GM19467 (cell line): ENCODE results near the gene CLPX.
"Not testable (repeated sequence)": the region's sequence is repeated elsewhere in the genome, so short reads cannot be mapped to it uniquely, and the experiment has no call there.

ENCODE experiments used
- ATAC-seq: cut with Tn5 transposase; IDR thresholded peaks from one replicate; pipeline ENCODE4 v1.9.1; 2021; ENCODE audit warnings: mild to moderate bottlenecking, moderate library complexity; ENCODE audit not compliant: unreplicated experiment

The CLPX gene

GRCh38 chr15:65184868-65185717, at the start of gene CLPX:
Gene CLPX (minus strand): TSS chr15:65185342. CDS start chr15:65185153, 189 bp downstream.
- peak; percentile 77 for ATAC-seq

GRCh38 chr15:65233696-65234095, 48.6 kb upstream of the CLPX start:
- no peak for ATAC-seq

- no peak for ATAC-seq
Observed at GRCh38 chr15:65232520-65232919, 47.4 kb upstream of the CLPX start.

DNA sequence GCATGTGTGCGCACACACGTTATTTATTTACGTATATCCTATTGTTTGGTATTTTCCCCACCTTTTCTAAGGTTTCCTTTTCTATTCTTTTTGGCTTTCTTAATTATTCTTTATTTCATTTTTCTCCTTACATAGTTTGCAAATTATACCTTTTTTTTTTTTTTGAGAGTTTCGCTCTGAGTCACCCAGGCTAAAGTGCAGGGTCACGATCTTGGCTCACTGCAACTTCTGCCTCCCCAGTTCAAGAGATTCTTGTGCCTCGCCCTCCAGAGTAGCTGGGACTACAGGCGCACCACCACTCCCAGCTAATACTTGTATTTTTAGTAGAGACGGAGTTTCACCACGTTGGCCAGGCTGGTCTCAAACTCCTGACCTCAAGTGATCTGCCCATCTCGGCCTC, 46.2 kb upstream of the CLPX start:
- ATAC-seq, result no peak

DNA sequence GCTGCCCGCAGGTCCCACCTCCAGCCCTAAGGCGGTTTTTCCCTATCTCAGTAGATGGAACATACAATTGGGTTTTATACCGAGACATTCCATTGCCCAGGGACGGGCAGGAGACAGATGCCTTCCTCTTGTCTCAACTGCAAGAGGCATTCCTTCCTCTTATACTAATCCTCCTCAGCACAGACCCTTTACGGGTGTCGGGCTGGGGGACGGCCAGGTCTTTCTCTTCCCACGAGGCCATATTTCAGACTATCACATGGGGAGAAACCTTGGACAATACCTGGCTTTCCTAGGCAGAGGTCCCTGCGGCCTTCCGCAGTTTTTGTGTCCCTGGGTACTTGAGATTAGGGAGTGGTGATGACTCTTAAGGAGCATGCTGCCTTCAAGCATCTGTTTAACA, 41.8 kb upstream of the CLPX start:
- ATAC-seq, result not testable (repeated sequence)

DNA sequence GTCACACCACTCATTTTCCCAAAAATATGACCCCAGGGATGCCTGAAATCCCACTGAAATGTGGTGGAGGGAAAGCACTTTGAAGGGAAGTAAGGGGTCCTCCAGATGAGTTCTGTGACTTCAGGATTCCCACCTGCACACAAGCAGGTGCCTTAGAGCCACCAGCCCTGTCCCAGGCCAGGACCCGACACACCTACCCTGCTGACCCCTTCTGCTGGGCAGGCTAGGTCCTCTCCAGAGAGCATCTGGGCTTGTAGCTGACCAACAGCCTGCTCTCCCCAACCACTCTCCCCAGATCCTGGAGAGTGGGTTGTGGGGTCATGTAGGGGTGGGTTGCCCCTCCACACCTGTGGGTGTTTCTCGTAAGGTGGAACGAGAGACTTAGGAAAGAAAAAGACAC, 41.1 kb upstream of the CLPX start:
- no peak for ATAC-seq

GRCh38 chr15:65223996-65224395, 38.9 kb upstream of the CLPX start:
- no peak for ATAC-seq

GRCh38 chr15:65222891-65223290, 37.7 kb upstream of the CLPX start:
- ATAC-seq, result no peak

- no peak for ATAC-seq
Observed at GRCh38 chr15:65221697-65222096, 36.6 kb upstream of the CLPX start.

DNA sequence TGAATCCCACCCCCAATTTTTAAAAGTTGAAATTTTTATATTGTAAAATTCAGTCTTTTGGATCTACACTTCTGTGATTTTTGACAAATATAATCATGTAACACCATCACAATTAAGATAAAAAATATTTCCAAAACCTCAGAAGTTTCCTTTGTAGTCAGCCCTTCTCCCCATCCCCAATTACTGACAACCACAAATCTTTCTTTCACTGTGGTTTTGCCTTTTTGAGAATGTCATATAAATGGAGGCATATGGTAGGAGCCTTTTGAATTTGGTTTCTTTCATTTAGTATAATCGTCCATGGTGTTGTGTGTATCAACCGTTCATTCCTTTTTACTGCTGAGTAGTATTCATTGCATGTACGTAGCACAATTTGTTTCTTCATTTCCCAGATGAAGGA, 34.0 kb upstream of the CLPX start:
- no peak for ATAC-seq

DNA sequence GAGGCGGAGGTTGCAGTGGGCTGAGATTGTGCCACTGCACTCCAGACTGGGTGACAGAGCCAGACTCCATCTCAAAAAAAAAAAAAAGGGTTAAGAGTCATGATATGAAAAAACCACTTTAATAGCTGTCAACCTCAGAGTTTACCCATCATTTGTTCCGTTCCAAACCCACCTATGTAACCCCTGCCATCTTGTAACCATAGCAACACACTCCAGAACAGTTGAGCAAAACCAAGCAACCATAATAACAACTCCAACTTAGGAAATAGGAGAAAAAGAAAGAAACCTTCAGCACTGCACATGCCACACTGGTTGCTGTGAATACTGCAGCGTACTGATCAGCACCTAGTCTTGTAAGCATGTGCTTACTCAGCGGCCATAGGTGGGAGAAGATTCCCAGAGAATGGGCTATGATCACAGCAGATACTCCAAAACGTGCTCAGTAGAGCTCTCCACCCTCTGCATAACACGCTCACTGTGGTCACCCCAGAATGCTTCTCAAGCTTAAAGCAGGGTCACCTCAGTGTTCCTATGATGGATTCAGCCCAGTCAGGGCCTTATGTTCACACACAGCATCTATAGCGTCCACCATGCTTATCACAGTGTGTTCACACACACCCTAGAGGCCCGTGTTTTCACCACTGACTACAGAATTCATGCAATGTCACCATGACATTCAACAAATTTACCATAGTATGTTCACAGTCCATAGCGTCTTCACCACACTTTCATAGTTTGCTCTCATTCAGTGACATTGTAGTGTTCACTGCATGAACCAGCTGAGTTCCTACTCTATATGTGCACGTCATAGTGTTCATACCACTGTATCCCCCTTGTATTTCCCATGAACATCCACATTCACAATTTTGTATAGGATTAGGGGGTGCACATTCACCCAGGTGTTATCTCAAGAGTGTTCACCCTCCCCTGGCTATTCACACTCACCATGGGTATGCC, 32.7 kb upstream of the CLPX start:
- ATAC-seq, result no peak

- ATAC-seq, result no peak
Observed at GRCh38 chr15:65215496-65215895, 30.4 kb upstream of the CLPX start.

DNA sequence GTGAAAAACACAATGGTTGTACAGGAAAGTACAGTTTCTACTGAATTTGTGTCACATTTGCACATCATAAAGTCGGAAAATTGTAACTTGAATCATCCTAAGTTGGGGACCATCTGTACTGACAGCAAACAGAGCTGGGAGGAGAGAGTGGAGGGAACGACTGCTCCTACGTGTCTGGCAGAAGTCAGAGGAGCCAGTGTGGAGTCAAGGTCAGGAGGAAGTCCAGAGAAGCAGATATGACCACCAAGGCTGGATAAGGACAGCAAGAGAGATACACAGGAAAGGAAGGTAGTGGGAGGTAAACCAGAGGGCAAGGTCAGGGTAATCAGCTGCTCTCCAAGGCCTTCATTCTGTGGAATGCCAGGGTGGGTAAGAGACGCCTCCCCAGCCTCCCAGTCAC, 28.9 kb upstream of the CLPX start:
- ATAC-seq, result no peak

- ATAC-seq, result no peak
Observed at GRCh38 chr15:65213241-65213640, 28.1 kb upstream of the CLPX start.

DNA sequence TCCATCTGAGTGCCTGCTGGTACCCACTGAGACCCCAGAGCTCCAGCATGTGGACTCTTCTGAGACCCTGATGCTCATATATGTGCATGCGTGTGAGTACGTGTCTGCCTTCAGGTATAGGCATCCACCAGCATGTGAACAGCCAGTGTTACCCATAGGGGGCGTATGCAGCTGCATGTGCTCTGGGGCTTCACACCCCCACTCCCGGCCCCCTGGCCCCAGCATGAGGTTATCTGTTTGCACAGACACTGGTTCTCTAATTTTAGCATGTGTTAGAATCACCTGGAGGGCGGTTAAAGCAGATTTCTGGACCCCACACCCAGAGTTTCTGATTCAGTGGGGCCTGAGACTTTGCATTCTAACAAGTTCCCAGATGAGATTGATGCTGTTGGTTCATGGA, 27.0 kb upstream of the CLPX start:
- ATAC-seq, result no peak

DNA sequence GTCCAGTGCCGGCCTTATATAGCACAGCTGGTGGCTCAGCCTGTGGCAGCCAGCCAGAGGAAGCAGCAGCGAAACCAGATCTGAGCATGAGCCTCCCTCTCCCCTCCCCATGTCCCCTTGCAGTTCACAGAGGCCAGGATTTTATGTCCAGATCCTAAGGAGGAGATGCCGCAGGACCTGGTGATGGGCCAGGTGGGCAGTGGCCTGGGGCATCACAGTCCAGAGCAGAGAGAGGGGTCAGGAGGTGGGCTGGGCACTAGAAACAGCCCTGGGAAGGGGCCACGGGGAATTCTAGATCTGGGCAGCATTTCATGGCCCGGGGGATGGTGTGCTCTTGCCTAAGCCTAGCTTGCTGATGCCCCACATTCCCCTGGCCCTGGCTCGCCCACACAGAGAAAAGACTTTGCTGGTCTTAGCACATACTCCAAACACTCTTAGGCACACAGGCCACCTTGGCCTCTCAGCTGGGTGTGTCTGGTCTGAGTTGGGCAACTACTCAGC, 26.4 kb upstream of the CLPX start:
- no peak for ATAC-seq

DNA sequence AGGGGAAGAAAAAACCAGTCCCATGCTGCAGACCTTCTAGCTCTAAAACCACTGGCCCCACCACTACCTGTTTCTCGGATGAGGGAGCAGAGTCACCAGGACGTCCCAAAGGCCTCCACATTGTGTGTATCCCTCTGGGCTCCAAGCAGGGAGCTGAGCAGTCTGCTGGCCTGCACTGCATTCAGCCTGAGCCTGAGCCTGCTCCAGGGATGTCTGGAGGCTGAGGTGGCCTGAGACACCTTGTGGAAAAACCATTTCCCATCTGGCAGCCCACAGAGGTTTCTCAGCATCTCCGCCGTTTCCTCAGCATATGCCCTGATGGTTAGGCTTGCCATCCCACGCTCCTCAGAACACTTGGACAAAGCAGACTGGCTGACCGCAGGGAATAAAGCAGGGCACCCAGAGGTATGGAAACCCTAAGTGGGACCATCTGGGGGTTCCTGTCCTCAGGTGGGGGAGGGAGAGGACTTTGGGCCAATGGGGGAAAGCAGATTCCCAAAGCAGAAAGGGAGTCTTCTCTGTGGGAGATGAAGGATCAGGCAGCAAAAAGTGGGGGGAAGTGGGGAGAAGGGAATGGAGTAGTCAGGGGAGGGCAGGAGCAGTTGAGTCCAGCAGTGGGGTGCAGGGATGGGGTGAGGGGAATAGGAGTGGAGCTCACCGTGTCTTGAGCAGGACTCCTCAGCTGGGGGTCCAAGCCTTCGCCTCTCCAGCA, 25.8 kb upstream of the CLPX start, which contains the start of gene CILP:
CILP (minus strand) TSS at position 704 of the 712 bp plus-strand sequence. CDS start 1,718 bp downstream, outside the sequence.
- ATAC-seq, result no peak

DNA sequence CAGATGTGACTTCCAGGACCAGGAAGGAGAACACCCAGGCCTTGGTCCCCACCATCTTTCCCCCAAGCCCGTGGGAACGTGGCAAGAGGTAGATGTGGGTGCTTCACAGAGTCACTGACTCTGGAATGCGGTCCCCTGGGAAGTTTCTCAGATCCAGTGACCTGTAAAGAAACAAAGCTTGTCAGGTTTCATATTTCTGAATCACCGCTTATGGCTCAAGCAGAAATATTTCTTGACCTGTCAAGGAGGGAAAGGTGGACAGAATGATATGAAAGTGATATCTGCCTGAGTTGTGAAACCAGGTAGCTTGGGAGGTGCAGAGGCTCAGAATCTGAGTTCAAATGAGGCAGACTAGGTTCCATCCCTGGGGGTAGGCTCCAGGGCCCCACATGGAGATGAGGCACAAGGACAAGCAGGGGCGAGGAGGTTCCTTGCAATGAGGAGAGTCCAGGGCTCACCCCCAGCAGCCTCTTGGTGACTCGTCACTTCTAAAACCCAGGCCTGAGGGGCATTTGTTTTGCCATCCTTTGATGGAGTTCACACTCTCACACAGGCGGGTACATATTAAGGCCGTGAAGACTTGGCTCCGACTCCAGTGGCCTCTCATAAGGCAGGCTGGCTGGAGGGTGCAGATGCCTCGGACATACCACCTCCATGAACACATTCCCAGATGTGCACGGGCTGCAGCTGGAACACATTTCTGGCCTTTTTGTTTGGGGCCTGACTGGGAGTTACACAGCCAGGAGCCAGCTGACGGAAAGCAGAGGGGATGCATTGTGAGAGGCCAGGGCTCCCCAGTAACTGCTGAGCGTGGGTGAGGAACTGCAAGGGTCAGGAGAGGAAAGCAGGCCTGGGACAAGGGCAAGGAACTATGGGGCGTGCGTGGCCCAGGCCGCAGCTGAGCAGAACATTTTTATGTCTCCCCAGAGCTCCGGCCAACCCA, 24.8 kb upstream of the CLPX start:
- ATAC-seq, result no peak

- ATAC-seq, result no peak
Observed at GRCh38 chr15:65208647-65209046, 23.5 kb upstream of the CLPX start.
